Thoracic aorta (tissue), 2 donors: ENCODE results near the gene FGA. TPM values are rescaled to one million over a fixed set of nuclear protein-coding genes. Genes with fewer than 3 reads are reported as not detected.

Experiments
- ATAC-seq: fragments of 150-250 bp; one replicate; pipeline ENCODE4 v1.8.0; 2017; ENCODE audit warnings: low read depth; ENCODE audit not compliant: insufficient number of reproducible peaks, low FRiP score
- DNase-seq: peaks from one replicate; pipeline ENCODE4 v3.0.0-alpha.2; 2020; ENCODE audit warnings: low spot score
- H3K27ac ChIP-seq, 2 donors: fragments of 200-600 bp; sonication (generic); 1 replicate in 1 of 2; 2 replicates in 1 of 2; pipeline ENCODE4 v1.5.1; 2016; ENCODE audit warnings: mild to moderate bottlenecking in 2 of 2, moderate library complexity in 2 of 2
- H3K27me3 ChIP-seq: fragments of 200-600 bp; sonication (generic); replicated peaks from 2 replicates; pipeline ENCODE4 v1.6.0; 2016; ENCODE audit warnings: mild to moderate bottlenecking; ENCODE audit not compliant: insufficient read depth
- H3K36me3 ChIP-seq: fragments of 200-600 bp; sonication (generic); one replicate; pipeline ENCODE4 v1.5.1; 2016
- H3K4me1 ChIP-seq, 2 donors: fragments of 200-600 bp; sonication (generic); 1 replicate in 1 of 2; 2 replicates in 1 of 2; pipeline versions ENCODE4 v1.5.1 to v1.6.0; 2016; ENCODE audit warnings: low read depth in 2 of 2, mild to moderate bottlenecking in 1 of 2; ENCODE audit not compliant: control insufficient read depth in 1 of 2
- H3K4me3 ChIP-seq: fragments of 200-600 bp; sonication (generic); 2 replicates; pipeline ENCODE4 v1.5.1; 2016; ENCODE audit warnings: mild to moderate bottlenecking
- H3K9me3 ChIP-seq: fragments of 200-600 bp; sonication (generic); 2 replicates; pipeline ENCODE4 v1.5.1; 2016
- total RNA-seq, 2 donors: library from RNA; depleted of rRNA; stranded (reverse); fragments of >200 nt; gene quantifications; one replicate each; pipeline versions ENCODE4 v1.1.0 to v1.2.3, GENCODE V29; 2016
- TF ChIP-seq, protein P1 (sequence below): fragments of 200-600 bp; sonication (generic); IDR thresholded peaks from one replicate; pipeline ENCODE4 v1.5.1; 2019; ENCODE audit warnings: antibody characterized with exemption

FGA gene
- total RNA-seq, 2 donors from 2014 or later = not detected

DNA sequence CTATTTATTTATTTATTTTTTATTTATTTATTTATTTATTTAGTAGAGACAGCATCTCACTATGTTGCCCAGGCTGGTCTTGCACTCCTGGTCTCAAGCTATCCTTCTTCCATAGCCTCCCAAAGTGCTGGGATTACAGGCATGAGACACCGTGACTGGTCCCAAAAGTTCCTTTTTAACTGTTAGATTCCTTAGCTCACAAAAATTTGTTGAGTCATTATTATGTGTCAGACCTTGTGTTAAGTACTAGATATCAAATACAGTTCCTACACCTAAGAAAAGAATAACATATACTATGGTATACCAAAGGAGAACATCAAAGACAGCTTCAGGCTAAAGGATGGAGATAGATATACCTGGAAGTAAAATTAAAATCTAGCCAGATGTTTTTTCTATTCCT is 11.6 kb downstream of the FGA start:
- H3K36me3 ChIP-seq = no peaks in the 10 kb centered on the region
- no peak overlapping the region for H3K27ac ChIP-seq
- ATAC-seq (no peak), DNase-seq (no peak)
- TF ChIP-seq, protein P1, sequence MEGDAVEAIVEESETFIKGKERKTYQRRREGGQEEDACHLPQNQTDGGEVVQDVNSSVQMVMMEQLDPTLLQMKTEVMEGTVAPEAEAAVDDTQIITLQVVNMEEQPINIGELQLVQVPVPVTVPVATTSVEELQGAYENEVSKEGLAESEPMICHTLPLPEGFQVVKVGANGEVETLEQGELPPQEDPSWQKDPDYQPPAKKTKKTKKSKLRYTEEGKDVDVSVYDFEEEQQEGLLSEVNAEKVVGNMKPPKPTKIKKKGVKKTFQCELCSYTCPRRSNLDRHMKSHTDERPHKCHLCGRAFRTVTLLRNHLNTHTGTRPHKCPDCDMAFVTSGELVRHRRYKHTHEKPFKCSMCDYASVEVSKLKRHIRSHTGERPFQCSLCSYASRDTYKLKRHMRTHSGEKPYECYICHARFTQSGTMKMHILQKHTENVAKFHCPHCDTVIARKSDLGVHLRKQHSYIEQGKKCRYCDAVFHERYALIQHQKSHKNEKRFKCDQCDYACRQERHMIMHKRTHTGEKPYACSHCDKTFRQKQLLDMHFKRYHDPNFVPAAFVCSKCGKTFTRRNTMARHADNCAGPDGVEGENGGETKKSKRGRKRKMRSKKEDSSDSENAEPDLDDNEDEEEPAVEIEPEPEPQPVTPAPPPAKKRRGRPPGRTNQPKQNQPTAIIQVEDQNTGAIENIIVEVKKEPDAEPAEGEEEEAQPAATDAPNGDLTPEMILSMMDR = no peak
- no peaks in the 10 kb centered on the region for H3K4me1 ChIP-seq
- no peaks in the 10 kb centered on the region for H3K9me3 ChIP-seq
- H3K27me3 ChIP-seq = no peaks in the 10 kb centered on the region
- H3K4me3 ChIP-seq = no peak overlapping the region

DNA sequence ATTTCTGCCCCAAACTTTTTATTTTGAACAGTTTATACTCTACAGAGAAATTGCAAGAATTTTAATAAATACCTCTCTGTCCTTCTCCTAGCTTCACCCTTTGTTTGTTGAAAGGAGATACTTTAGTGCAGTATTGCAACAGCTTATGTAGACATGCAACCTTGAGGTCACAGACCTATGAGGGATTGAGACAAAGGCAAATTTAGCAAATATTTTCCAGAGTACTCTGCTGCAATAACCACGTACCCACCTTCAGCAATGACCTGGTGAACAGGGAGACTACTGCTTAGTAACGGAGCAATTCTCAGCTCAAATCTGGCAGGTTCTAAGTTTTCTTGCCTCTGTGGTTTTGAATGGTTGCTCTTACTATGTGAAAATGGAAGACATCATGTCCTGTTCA is 13.2 kb downstream of the FGA start:
- H3K4me3 ChIP-seq = no peak overlapping the region
- no peaks in the 10 kb centered on the region for H3K36me3 ChIP-seq
- TF ChIP-seq, protein P1 = no peak
- no peaks in the 10 kb centered on the region for H3K27me3 ChIP-seq
- H3K9me3 ChIP-seq = no peaks in the 10 kb centered on the region
- H3K27ac ChIP-seq = no peak overlapping the region
- no peaks in the 10 kb centered on the region for H3K4me1 ChIP-seq
- no peak for DNase-seq
- no peak for ATAC-seq

DNA sequence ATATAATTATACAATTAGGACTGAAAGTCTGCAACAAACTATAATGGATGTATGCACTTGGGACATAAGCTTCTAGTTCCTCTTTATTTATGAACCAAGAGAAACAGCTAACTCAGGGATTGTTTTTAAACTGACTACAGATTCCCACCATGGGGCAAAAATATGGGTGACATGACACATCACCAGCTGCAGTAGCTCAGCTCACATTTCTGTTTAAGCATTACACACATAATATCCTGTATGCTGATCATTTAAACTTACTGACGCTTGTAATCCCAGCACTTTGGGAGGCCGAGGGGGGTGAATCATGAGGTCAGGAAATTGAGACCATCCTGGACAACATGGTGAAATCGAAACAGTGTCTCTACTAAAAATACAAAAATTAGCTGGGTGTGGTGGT is 16.2 kb downstream of the FGA start:
- no peak for DNase-seq
- H3K36me3 ChIP-seq = no peaks in the 10 kb centered on the region
- TF ChIP-seq, protein P1 = no peak
- H3K4me1 ChIP-seq = no peaks in the 10 kb centered on the region
- H3K27ac ChIP-seq = no peak overlapping the region
- H3K9me3 ChIP-seq = no peaks in the 10 kb centered on the region
- no peaks in the 10 kb centered on the region for H3K27me3 ChIP-seq
- ATAC-seq = no peak
- H3K4me3 ChIP-seq = no peak overlapping the region

DNA sequence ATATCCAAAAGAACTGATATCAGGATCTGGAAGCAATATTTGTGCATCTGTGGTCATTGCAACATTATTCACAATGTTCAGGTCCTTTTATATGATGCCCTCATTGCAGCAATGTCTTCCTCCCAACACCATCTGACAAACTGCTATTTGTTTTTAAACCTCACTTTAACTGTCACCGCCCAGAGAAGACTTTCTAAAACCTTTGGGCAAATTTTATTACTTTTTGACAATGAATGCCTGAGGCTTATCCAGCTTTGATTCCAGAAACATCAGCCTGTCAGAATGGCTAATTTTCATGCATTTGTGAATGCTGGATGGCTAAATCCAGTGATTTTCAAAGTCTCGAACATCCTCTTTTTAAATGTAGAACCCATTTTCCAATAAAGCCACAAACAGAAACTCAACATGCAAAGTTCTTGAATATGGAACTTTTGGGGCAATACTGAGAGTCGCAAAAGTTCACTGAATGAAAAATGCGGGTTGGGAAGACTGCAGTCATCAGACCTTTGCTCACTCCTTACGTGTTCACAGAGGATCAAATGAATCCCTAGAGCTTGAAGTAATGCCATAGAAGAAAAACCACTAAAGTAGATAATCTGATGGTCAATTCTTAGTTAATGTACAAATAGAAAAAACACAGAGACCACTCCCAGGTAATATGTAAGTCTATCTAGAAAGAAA is 17.2 kb downstream of the FGA start:
- ATAC-seq = no peak
- H3K36me3 ChIP-seq = no peaks in the 10 kb centered on the region
- H3K27ac ChIP-seq = no peak overlapping the region
- no peak for DNase-seq
- H3K4me1 ChIP-seq = no peaks in the 10 kb centered on the region
- no peaks in the 10 kb centered on the region for H3K9me3 ChIP-seq
- no peak overlapping the region for H3K4me3 ChIP-seq
- TF ChIP-seq, protein P1 = no peak
- H3K27me3 ChIP-seq = no peaks in the 10 kb centered on the region

DNA sequence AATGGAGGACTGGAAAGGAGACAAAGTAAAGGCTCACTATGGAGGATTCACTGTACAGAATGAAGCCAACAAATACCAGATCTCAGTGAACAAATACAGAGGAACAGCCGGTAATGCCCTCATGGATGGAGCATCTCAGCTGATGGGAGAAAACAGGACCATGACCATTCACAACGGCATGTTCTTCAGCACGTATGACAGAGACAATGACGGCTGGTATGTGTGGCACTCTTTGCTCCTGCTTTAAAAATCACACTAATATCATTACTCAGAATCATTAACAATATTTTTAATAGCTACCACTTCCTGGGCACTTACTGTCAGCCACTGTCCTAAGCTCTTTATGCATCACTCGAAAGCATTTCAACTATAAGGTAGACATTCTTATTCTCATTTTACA is 21.0 kb downstream of the FGA start:
- no peak for ATAC-seq
- H3K27me3 ChIP-seq = no peaks in the 10 kb centered on the region
- H3K27ac ChIP-seq = no peak overlapping the region
- no peak for DNase-seq
- H3K9me3 ChIP-seq = no peaks in the 10 kb centered on the region
- H3K4me3 ChIP-seq = no peak overlapping the region
- TF ChIP-seq, protein P1 = no peak
- H3K4me1 ChIP-seq = no peaks in the 10 kb centered on the region
- no peaks in the 10 kb centered on the region for H3K36me3 ChIP-seq
